ENCODE results near the gene OSBPL10.

Gene OSBPL10

DNA sequence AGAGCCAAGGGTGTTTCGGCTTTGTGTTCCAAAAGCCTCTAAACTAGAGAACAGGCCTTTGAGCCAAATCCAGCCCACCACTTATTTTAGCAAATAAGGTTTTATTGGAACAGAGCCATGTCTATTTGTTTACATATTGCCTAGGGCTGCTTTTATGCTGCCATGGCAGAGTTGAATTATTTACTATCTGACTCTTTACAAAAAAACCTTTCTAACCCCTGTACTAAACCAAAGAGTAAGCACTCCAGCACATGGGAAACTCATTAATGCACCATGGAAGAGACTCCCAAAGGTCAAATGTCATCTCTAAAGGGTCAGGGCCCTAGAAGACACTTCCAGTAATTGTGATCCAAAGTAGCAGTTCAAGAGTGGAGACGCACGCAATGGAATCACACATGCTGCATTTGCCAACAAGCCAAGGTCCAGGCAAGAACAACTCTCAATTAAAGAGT lies 22.3 kb downstream of the OSBPL10 start:
- Histone ChIP-seq H3K27me3 (ENCODE audit: control insufficient read depth, insufficient read depth, low read length) (no peaks in the 10 kb centered on the region), H3K79me2 (no peaks in the 10 kb centered on the region), H3K4me3 (ENCODE audit: low read depth, low read length) (no peak overlapping the region), H3K27ac (no peak overlapping the region), H3K4me1 (no peaks in the 10 kb centered on the region), H3K4me2 (ENCODE audit: low read length) (no peak overlapping the region), H3K9ac (no peak overlapping the region), H3K9me3 (ENCODE audit: control insufficient read depth, low read length) (no peaks in the 10 kb centered on the region), H3K36me3 (ENCODE audit: control insufficient read depth, insufficient read depth, low read length) (no peaks in the 10 kb centered on the region), H2AFZ (no peak overlapping the region)
- TF ChIP-seq, protein P1, sequence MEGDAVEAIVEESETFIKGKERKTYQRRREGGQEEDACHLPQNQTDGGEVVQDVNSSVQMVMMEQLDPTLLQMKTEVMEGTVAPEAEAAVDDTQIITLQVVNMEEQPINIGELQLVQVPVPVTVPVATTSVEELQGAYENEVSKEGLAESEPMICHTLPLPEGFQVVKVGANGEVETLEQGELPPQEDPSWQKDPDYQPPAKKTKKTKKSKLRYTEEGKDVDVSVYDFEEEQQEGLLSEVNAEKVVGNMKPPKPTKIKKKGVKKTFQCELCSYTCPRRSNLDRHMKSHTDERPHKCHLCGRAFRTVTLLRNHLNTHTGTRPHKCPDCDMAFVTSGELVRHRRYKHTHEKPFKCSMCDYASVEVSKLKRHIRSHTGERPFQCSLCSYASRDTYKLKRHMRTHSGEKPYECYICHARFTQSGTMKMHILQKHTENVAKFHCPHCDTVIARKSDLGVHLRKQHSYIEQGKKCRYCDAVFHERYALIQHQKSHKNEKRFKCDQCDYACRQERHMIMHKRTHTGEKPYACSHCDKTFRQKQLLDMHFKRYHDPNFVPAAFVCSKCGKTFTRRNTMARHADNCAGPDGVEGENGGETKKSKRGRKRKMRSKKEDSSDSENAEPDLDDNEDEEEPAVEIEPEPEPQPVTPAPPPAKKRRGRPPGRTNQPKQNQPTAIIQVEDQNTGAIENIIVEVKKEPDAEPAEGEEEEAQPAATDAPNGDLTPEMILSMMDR (IDR thresholded peaks at IDR 0.05): no peak

DNA sequence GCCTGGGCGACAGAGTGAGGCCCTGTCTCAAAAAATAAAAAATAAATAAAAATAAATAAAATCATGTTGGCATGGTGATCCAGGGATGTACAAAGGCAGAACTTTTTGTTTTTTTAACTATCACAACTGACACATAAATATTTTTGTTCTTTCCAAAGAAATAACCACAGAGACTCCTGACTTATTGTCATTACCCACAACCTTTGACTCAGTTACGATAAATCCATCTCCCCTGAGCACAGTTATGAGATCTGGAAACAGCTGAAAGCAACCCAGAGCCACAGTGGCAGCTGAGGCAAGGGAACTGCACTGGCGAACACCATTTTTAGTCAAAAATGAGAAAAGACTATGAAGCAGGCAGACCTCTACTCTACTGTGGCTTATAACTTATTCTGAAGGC lies 24.0 kb downstream of the OSBPL10 start:
- no peaks in the 10 kb centered on the region for H3K4me1 ChIP-seq
- H3K27me3 ChIP-seq (ENCODE audit: control insufficient read depth, insufficient read depth, low read length): no peaks in the 10 kb centered on the region
- no peak overlapping the region for H3K27ac ChIP-seq
- no peak overlapping the region for H3K4me2 ChIP-seq (ENCODE audit: low read length)
- no peak overlapping the region for H3K9ac ChIP-seq
- H3K79me2 ChIP-seq: no peaks in the 10 kb centered on the region
- TF ChIP-seq, protein P1 (IDR thresholded peaks at IDR 0.05): no peak
- no peak overlapping the region for H2AFZ ChIP-seq
- H3K36me3 ChIP-seq (ENCODE audit: control insufficient read depth, insufficient read depth, low read length): no peaks in the 10 kb centered on the region
- no peak overlapping the region for H3K4me3 ChIP-seq (ENCODE audit: low read depth, low read length)
- H3K9me3 ChIP-seq (ENCODE audit: control insufficient read depth, low read length): no peaks in the 10 kb centered on the region

DNA sequence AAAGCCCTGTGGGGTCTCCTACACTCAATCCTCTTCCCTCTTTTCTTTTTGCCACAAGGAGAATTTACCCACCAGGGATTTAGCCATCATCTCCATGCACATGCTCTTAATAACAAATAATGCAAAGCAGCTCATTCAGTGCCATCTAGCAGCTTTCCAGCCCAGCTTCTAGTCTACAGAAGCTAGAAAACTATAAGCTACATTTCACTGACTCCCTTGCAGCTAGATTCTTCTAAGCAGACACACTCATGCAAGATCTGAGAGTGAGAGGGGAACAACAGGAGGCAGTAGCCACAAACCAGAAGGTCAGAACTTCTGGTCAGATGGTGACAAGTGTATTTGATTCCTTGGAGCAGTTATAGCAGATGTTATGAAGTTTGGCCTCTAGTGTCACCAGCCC lies 25.5 kb downstream of the OSBPL10 start:
- Histone ChIP-seq H3K9ac (no peak overlapping the region), H3K4me1 (no peaks in the 10 kb centered on the region), H3K9me3 (ENCODE audit: control insufficient read depth, low read length) (no peaks in the 10 kb centered on the region), H3K27me3 (ENCODE audit: control insufficient read depth, insufficient read depth, low read length) (no peaks in the 10 kb centered on the region), H3K4me3 (ENCODE audit: low read depth, low read length) (no peak overlapping the region), H2AFZ (no peak overlapping the region), H3K79me2 (no peaks in the 10 kb centered on the region), H3K36me3 (ENCODE audit: control insufficient read depth, insufficient read depth, low read length) (no peaks in the 10 kb centered on the region), H3K4me2 (ENCODE audit: low read length) (no peak overlapping the region), H3K27ac (no peak overlapping the region)
- TF ChIP-seq, protein P1 (IDR thresholded peaks at IDR 0.05): no peak

DNA sequence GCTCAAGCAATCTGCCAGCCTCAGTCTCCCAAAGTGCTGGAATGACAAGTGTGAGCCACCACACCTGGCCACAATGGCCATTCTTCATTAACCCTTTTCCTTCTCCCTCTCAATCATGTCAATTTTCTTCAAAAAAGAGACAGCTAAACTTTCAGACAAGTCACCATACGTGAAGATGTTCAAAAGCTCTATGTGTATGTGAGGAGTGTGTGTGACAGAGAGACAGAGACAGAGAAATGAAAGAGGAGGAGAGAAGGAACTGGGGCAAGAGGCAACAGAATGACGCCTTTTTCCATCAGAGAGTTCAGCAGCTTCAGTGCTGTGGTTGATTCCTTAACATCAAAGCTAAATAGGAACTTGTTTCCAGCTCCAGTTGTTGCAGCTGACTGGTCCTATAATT lies 27.4 kb downstream of the OSBPL10 start:
- H3K9ac ChIP-seq: no peak overlapping the region
- H3K4me1 ChIP-seq: no peaks in the 10 kb centered on the region
- no peak overlapping the region for H3K4me3 ChIP-seq (ENCODE audit: low read depth, low read length)
- H3K4me2 ChIP-seq (ENCODE audit: low read length): no peak overlapping the region
- H3K36me3 ChIP-seq (ENCODE audit: control insufficient read depth, insufficient read depth, low read length): no peaks in the 10 kb centered on the region
- H3K27ac ChIP-seq: no peak overlapping the region
- no peaks in the 10 kb centered on the region for H3K9me3 ChIP-seq (ENCODE audit: control insufficient read depth, low read length)
- H3K79me2 ChIP-seq: no peaks in the 10 kb centered on the region
- no peak overlapping the region for H2AFZ ChIP-seq
- TF ChIP-seq, protein P1 (IDR thresholded peaks at IDR 0.05): no peak
- H3K27me3 ChIP-seq (ENCODE audit: control insufficient read depth, insufficient read depth, low read length): no peaks in the 10 kb centered on the region

DNA sequence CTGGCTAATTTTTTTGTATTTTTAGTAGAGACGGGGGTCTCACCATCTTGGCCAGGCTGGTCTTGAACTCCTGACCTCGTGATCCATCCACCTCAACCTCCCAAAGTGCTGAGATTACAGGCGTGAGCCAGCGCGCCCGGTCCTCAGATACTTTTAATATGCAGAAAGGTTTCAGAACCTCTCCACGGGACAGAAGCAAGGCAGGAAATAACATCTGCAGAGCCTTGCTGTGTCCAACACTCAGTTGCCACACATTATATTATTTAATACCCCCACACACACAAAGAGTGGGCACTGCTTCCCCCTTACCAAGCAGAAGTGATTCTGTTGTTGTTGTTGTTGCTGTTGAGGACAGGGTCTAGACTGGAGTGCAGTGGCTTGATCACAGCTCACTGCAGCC lies 28.0 kb downstream of the OSBPL10 start:
- H3K4me3 ChIP-seq (ENCODE audit: low read depth, low read length): no peak overlapping the region
- H2AFZ ChIP-seq: no peak overlapping the region
- no peak overlapping the region for H3K4me2 ChIP-seq (ENCODE audit: low read length)
- H3K27ac ChIP-seq: no peak overlapping the region
- H3K9ac ChIP-seq: no peak overlapping the region
- H3K79me2 ChIP-seq: no peaks in the 10 kb centered on the region
- no peaks in the 10 kb centered on the region for H3K4me1 ChIP-seq
- no peaks in the 10 kb centered on the region for H3K27me3 ChIP-seq (ENCODE audit: control insufficient read depth, insufficient read depth, low read length)
- H3K36me3 ChIP-seq (ENCODE audit: control insufficient read depth, insufficient read depth, low read length): no peaks in the 10 kb centered on the region
- TF ChIP-seq, protein P1 (IDR thresholded peaks at IDR 0.05): no peak
- H3K9me3 ChIP-seq (ENCODE audit: control insufficient read depth, low read length): no peaks in the 10 kb centered on the region

All from parathyroid adenoma (tissue), 2 donors.